Fibroblast of lung (primary cell): ENCODE data around the gene CELF2. TPM values are rescaled to one million over a fixed set of nuclear protein-coding genes. Genes with fewer than 3 reads are reported as not detected.

ENCODE experiments used
- DNase-seq, 2 donors: peaks; one replicate each; pipeline versions ENCODE4 v3.0.0 to v3.0.0-alpha.2; 2010; ENCODE audit warnings: low read depth in 2 of 2
- H2AFZ ChIP-seq: 2 replicates; pipeline ENCODE4 v1.5.1; 2012; ENCODE audit warnings: low read length, control low read depth, inconsistent platforms
- H3K27ac ChIP-seq: 2 replicates; pipeline ENCODE4 v1.5.1; 2011; ENCODE audit warnings: low read length, control low read depth; ENCODE audit not compliant: insufficient read depth
- H3K27me3 ChIP-seq: 2 replicates; pipeline ENCODE4 v1.5.1; 2011; ENCODE audit warnings: mild to moderate bottlenecking, low read length; ENCODE audit not compliant: control insufficient read depth, insufficient read depth
- H3K36me3 ChIP-seq: 2 replicates; pipeline ENCODE4 v1.5.1; 2011; ENCODE audit warnings: low read length; ENCODE audit not compliant: control insufficient read depth, insufficient read depth
- H3K4me1 ChIP-seq: 2 replicates; pipeline ENCODE4 v1.5.1; 2011; ENCODE audit warnings: low read length; ENCODE audit not compliant: control insufficient read depth, insufficient read depth; ENCODE audit errors: extremely low read depth
- H3K4me2 ChIP-seq: 2 replicates; pipeline ENCODE4 v1.5.1; 2011; ENCODE audit warnings: low read length, control low read depth; ENCODE audit not compliant: insufficient read depth; ENCODE audit errors: extremely low read depth
- H3K4me3 ChIP-seq, 4 experiments: fragments of 200-600 bp in 1 of 4; sonication (generic) in 1 of 4; replicated peaks in 1 of 4; 2 replicates each; pipeline ENCODE4 v1.5.1; 2011 to 2016; ENCODE audit warnings: low read length in 4 of 4, low read depth in 3 of 4, mild to moderate bottlenecking in 3 of 4, control low read depth in 2 of 4, inconsistent platforms in 1 of 4, mixed read lengths in 1 of 4; ENCODE audit not compliant: insufficient read depth in 1 of 4; ENCODE audit errors: control extremely low read depth in 1 of 4
- H3K79me2 ChIP-seq: 2 replicates; pipeline ENCODE4 v1.5.1; 2012; ENCODE audit warnings: mild to moderate bottlenecking, low read length, inconsistent platforms; ENCODE audit not compliant: control insufficient read depth, insufficient read depth
- H3K9ac ChIP-seq: 2 replicates; pipeline ENCODE4 v1.5.1; 2011; ENCODE audit warnings: mild to moderate bottlenecking, low read length, control low read depth; ENCODE audit not compliant: insufficient read depth
- H3K9me3 ChIP-seq: 2 replicates; pipeline ENCODE4 v1.5.1; 2012; ENCODE audit warnings: low read depth, low read length; ENCODE audit not compliant: control insufficient read depth, insufficient read depth
- H4K20me1 ChIP-seq: 2 replicates; pipeline ENCODE4 v1.5.1; 2011; ENCODE audit warnings: low read length; ENCODE audit not compliant: control insufficient read depth, insufficient read depth; ENCODE audit errors: extremely low read depth
- EZH2 ChIP-seq: IDR thresholded peaks from 2 replicates; pipeline ENCODE4 v1.5.1; 2012; ENCODE audit warnings: low read length, control low read depth, mild to moderate bottlenecking; ENCODE audit errors: missing control alignments
- polyA plus RNA-seq, 2 donors: library from polyadenylated mRNA; depleted of rRNA in 1 of 2; stranded (reverse) in 1 of 2; unstranded in 1 of 2; fragments of >200 nt; gene quantifications; 2 replicates each; pipeline ENCODE4 v1.2.1, GENCODE V29; 2011 to 2012; ENCODE audit warnings: missing spikeins in 1 of 2
- total RNA-seq: library from RNA; depleted of rRNA; stranded (reverse); fragments of >200 nt; gene quantifications from 2 replicates; pipeline ENCODE4 v1.2.1, GENCODE V29; 2014
- TF ChIP-seq, protein P1 (sequence below), 2 donors: IDR thresholded peaks in 1 of 2; conservative IDR thresholded peaks in 1 of 2; 1 replicate in 1 of 2; 2 replicates in 1 of 2; pipeline ENCODE4 v1.5.1; 2011 to 2012; ENCODE audit warnings: low read length in 2 of 2, control low read depth in 1 of 2, inconsistent platforms in 1 of 2, low read depth in 1 of 2, mild to moderate bottlenecking in 1 of 2

Gene CELF2
- total and polyA plus RNA-seq, 2 donors (not counting 1 experiment from before 2014, with no cell fraction given): 16.9 to 25.1 TPM

- Histone ChIP-seq H3K79me2 (no peaks in the 10 kb centered on the region), H3K4me2 (peak overlapping the region; percentile 28), H3K4me1 (no peaks in the 10 kb centered on the region), H3K27ac (no peak overlapping the region), H3K36me3 (no peaks in the 10 kb centered on the region), H2AFZ (peak overlapping the region; percentile 4), H3K27me3 (peaks cover 11% of the 10 kb centered on the region), H3K4me3 (peak overlapping the region; percentile 33 to 67 (median 48)), H3K9me3 (no peaks in the 10 kb centered on the region), H3K9ac (peak overlapping the region; percentile 39), H4K20me1 (no peaks in the 10 kb centered on the region)
- peak in 1 of 2 donors; percentile 26 for DNase-seq
- TF ChIP-seq, protein P1, sequence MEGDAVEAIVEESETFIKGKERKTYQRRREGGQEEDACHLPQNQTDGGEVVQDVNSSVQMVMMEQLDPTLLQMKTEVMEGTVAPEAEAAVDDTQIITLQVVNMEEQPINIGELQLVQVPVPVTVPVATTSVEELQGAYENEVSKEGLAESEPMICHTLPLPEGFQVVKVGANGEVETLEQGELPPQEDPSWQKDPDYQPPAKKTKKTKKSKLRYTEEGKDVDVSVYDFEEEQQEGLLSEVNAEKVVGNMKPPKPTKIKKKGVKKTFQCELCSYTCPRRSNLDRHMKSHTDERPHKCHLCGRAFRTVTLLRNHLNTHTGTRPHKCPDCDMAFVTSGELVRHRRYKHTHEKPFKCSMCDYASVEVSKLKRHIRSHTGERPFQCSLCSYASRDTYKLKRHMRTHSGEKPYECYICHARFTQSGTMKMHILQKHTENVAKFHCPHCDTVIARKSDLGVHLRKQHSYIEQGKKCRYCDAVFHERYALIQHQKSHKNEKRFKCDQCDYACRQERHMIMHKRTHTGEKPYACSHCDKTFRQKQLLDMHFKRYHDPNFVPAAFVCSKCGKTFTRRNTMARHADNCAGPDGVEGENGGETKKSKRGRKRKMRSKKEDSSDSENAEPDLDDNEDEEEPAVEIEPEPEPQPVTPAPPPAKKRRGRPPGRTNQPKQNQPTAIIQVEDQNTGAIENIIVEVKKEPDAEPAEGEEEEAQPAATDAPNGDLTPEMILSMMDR (conservative IDR thresholded peaks at IDR 0.05 in 1 of 2, IDR thresholded peaks at IDR 0.05 in 1 of 2; ENCODE audit: low read depth in 1 of 2, low read length in 2 of 2): no peak
- peak; percentile 77 for TF ChIP-seq EZH2
Observed at GRCh38 chr10:11017000-11017569, 587 bp upstream of the CELF2 start.

DNA sequence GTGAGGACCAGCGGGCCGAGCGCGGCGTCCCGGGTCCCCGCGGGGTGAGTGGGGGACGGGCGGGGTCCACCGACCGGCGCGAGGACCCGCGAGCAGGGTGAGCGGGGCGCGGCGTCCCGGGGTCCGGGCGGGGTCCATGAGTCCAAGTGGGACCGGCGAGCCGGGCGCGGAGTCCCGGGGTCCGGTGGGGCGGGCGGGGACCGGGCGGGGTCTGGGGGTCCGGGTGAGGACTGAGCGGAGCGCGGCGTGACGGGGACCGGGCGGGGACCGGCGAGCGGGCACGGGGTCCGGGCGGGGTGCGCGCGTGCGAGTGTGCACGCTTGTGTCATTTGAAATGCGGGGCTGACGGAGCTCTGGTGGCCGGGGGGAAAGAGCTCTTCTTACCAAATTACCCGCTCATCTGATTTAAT, 765 bp downstream of the CELF2 start:
- no peak overlapping the region for H3K27ac ChIP-seq

DNA sequence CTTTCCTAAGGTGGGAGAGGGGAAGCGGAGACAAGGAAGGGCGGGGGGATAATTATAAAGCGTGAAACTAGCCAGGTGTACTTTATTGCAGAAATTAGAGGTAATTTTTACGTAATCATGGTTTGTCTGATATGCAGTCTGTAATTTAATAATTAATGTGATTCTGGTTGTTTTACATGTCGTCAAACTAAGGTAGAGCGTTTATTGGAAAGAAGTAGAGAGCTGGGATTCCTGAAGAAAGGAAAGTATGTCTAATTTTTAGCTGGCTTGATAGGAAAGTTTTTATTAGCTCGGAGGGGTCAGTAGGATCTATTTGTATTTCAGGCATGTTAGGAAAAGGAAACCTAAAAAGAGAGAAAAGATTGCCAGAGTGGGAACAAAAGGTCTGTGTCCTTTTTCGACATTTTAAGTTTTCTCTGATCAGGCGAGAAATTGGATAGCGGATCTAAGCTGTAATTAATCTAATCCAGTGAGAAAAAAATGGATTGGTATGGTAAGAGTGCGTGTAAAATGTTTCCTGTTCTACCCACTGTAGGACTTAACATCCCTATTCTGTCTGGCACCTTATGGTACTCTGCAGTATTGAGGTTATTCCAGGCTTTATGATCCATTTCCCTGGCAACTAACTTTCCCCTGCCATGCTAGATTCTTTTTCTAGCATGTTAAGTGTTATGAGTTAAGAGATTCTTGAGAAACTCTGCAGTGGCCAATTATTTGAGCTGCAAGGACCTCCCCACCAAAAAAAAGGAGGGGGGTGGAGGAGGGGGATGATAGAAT, 1.4 kb downstream of the CELF2 start:
- Histone ChIP-seq H3K9me3 (no peaks in the 10 kb centered on the region), H3K27ac (no peak overlapping the region), H3K4me3 (peak overlapping the region; percentile 32 to 58 (median 44)), H3K4me2 (peak overlapping the region; percentile 85), H3K79me2 (no peaks in the 10 kb centered on the region), H3K9ac (no peak overlapping the region), H3K4me1 (no peaks in the 10 kb centered on the region), H3K36me3 (no peaks in the 10 kb centered on the region), H3K27me3 (peaks cover 9% of the 10 kb centered on the region), H4K20me1 (no peaks in the 10 kb centered on the region), H2AFZ (no peak overlapping the region)
- DNase-seq: no peak
- TF ChIP-seq EZH2: no peak
- TF ChIP-seq, protein P1 (conservative IDR thresholded peaks at IDR 0.05 in 1 of 2, IDR thresholded peaks at IDR 0.05 in 1 of 2; ENCODE audit: low read depth in 1 of 2, low read length in 2 of 2): no peak

More for the DNA sequence above, 765 bp downstream of the CELF2 start:
- Histone ChIP-seq H3K9me3 (no peaks in the 10 kb centered on the region), H3K4me1 (no peaks in the 10 kb centered on the region), H3K4me3 (peak overlapping the region; percentile 35 to 67 (median 56)), H3K9ac (peak overlapping the region; percentile 48), H3K4me2 (peak overlapping the region; percentile 85), H2AFZ (no peak overlapping the region), H3K27me3 (peaks cover 9% of the 10 kb centered on the region), H3K36me3 (no peaks in the 10 kb centered on the region), H3K79me2 (no peaks in the 10 kb centered on the region), H4K20me1 (no peaks in the 10 kb centered on the region)
- no peak for DNase-seq
- no peak for TF ChIP-seq EZH2
